WERI-Rb-1 (cell line): ENCODE results near the gene ATP2A2.

Experiments
- DNase-seq: peaks from one replicate; pipeline ENCODE4 v3.0.0-alpha.2; 2020
- H3K27ac ChIP-seq: fragments of 250-450 bp; sonication (Bioruptor Pico); 2 replicates; pipeline ENCODE4 v1.5.1; 2020; ENCODE audit warnings: mild to moderate bottlenecking, moderate library complexity
- H3K27me3 ChIP-seq: fragments of 250-450 bp; sonication (Bioruptor Pico); 2 replicates; pipeline ENCODE4 v1.5.1; 2021; ENCODE audit warnings: mild to moderate bottlenecking, low read depth, moderate library complexity; ENCODE audit not compliant: insufficient read depth, severe bottlenecking
- H3K36me3 ChIP-seq: fragments of 250-450 bp; sonication (Bioruptor Pico); 2 replicates; pipeline ENCODE4 v1.5.1; 2020; ENCODE audit warnings: mild to moderate bottlenecking, moderate library complexity
- H3K4me3 ChIP-seq: 2 replicates; pipeline ENCODE4 v1.5.1; 2011; ENCODE audit warnings: low read depth, mild to moderate bottlenecking, control low read depth, low read length
- H3K9me3 ChIP-seq: fragments of 250-450 bp; sonication (Bioruptor Pico); 2 replicates; pipeline ENCODE4 v1.5.1; 2021; ENCODE audit warnings: mild to moderate bottlenecking, moderate library complexity; ENCODE audit not compliant: severe bottlenecking
- TF ChIP-seq, protein P1 (sequence below): IDR thresholded peaks from 2 replicates; pipeline ENCODE4 v1.5.1; 2011; ENCODE audit warnings: low read depth, mild to moderate bottlenecking, control low read depth, inconsistent platforms, low read length

ATP2A2 gene

DNA sequence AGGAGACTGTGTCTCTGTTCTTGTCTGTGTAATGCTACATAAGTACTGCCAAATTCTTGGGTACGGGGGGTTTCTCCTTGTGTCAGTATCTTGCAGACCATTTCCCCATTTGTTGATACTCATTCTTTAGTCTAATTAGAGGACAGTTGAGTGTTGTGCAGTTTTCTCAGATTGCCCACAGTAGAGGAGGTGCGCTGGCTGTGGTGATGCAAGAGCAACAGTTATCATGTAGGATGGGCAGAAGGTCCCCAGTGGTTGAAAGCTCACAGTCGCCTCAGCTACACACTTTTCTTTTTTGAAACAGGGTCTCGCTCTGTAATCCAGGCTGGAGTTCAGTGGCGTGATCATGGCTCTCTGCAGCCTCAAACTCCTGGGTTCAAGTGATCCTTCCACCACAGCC lies 37.8 kb upstream of the ATP2A2 start:
- TF ChIP-seq, protein P1, sequence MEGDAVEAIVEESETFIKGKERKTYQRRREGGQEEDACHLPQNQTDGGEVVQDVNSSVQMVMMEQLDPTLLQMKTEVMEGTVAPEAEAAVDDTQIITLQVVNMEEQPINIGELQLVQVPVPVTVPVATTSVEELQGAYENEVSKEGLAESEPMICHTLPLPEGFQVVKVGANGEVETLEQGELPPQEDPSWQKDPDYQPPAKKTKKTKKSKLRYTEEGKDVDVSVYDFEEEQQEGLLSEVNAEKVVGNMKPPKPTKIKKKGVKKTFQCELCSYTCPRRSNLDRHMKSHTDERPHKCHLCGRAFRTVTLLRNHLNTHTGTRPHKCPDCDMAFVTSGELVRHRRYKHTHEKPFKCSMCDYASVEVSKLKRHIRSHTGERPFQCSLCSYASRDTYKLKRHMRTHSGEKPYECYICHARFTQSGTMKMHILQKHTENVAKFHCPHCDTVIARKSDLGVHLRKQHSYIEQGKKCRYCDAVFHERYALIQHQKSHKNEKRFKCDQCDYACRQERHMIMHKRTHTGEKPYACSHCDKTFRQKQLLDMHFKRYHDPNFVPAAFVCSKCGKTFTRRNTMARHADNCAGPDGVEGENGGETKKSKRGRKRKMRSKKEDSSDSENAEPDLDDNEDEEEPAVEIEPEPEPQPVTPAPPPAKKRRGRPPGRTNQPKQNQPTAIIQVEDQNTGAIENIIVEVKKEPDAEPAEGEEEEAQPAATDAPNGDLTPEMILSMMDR: no peak
- H3K27ac ChIP-seq: no peak overlapping the region

DNA sequence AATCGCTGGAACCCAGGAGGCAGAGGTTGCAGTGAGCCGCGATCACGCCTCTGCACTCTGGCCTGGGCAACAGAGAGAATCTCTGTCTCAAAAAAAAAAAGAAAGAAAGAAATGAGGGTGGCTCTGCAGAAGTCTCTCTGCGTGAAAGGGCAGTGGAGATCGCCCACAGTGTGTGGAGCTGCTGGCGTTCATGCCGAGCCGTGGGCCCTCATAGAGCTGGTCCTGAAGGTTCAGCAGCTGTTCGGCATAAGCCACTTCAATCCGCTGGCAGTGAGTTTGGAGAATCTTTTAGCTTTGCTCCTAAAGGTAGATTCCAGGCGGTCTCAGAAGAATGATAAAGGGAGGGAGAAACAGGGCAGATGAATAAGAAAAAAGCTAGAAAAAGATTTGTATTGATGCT lies 36.7 kb upstream of the ATP2A2 start:
- Histone ChIP-seq H3K36me3 (no peaks in the 10 kb centered on the region), H3K27ac (no peak overlapping the region), H3K4me3 (no peak overlapping the region), H3K9me3 (peaks cover 4% of the 10 kb centered on the region), H3K27me3 (no peaks in the 10 kb centered on the region)
- TF ChIP-seq, protein P1: no peak
- no peak for DNase-seq

More for the DNA sequence above, 37.8 kb upstream of the ATP2A2 start:
- no peaks in the 10 kb centered on the region for H3K36me3 ChIP-seq
- H3K4me3 ChIP-seq: no peak overlapping the region
- no peaks in the 10 kb centered on the region for H3K27me3 ChIP-seq
- no peak for DNase-seq
- peaks cover 4% of the 10 kb centered on the region for H3K9me3 ChIP-seq

DNA sequence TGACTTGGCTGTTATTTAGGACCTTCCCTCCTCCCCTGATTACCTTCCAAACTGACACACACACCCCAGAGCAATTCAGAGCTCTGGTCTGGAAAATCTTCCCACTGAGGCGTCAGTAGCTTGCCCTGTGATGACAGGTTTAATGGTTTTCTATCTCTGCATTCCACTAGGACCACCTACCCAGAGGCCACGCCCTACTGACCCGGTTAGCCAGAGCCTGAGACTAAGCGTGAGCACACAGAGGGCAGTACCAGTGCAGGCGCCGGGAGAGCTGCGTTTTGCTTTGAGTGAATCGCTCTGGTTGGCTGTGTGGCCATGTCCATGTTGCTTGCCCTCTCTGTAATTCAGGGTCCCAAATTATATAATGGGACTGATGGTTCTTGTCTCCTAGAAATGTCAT lies 36.2 kb upstream of the ATP2A2 start:
- Histone ChIP-seq H3K27ac (no peak overlapping the region), H3K27me3 (no peaks in the 10 kb centered on the region), H3K4me3 (no peak overlapping the region), H3K9me3 (peaks cover 4% of the 10 kb centered on the region), H3K36me3 (no peaks in the 10 kb centered on the region)
- TF ChIP-seq, protein P1: no peak
- DNase-seq: no peak

DNA sequence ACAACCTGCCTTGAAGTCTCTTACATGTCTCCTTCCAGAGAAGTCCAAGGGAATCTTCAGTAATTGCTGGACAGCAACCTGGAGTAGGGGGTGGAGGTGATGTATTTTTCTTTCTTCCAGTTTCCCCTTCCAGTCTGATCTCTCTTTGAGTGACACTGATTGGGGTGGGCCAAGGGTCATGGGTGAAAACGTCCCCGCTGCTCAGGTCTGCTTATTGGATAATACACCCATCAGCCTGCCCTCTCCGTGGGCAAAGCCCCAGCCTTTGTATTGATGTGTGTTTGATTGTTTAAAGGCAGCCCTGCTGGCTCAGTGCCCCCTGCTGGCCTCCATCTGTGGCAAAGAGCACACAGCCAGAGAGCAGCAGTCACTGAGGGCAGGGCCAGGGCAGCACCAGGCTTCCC lies 35.7 kb upstream of the ATP2A2 start:
- H3K4me3 ChIP-seq: no peak overlapping the region
- H3K27ac ChIP-seq: no peak overlapping the region
- H3K27me3 ChIP-seq: no peaks in the 10 kb centered on the region
- TF ChIP-seq, protein P1: peak; percentile 46
- no peaks in the 10 kb centered on the region for H3K36me3 ChIP-seq
- peaks cover 4% of the 10 kb centered on the region for H3K9me3 ChIP-seq
- no peak for DNase-seq

DNA sequence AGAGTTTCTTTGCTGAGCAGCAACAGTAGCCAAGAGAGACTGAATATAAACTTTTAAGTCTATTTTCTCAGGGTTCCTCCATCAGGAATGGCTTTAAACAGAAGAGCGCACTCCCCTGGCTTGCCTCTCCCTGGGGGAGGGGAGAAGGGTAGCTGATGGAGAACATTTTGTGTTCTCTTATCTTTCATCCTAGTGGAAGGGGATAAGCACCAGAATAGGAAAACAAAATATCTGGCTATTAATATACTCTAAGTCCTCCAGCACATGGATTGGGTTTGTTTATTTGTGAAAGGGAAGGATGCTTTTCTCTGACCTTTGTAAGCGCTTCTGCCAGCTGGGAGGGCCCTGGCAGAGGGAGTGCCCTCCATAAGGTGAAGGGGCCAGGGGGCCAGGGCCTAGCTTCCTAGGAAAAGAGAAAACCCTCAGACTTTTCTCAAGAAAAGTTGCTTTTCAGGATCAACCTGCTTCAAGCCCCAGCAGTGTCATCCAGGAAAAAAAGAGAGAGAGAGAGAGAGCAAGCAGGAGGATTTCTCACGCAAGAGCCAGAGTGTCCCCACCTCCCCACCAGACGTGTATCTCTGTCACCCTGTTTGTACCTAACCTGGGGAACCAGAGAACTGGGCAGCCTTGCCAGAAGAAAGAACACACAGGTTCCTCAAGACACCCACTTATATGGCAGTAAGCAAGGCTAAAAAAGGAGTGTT lies 34.3 kb upstream of the ATP2A2 start:
- TF ChIP-seq, protein P1: no peak
- Histone ChIP-seq H3K4me3 (no peak overlapping the region), H3K27ac (no peak overlapping the region), H3K27me3 (no peaks in the 10 kb centered on the region), H3K36me3 (no peaks in the 10 kb centered on the region), H3K9me3 (peaks cover 4% of the 10 kb centered on the region)
- DNase-seq: no peak
